ENCODE measurements around the gene LRRN2. TPM values are rescaled to one million over a fixed set of nuclear protein-coding genes. Genes with fewer than 3 reads are reported as not detected.

The LRRN2 gene
- 5.9 TPM for polyA plus RNA-seq
- long read RNA-seq, donor 1, full-length matches to known transcripts, result 5 of 5 reads
- long read RNA-seq, donor 1, partial matches to known transcripts, result 0 of 5 reads
- long read RNA-seq, donor 1, other reads (novel, unspliced or antisense), result 0 of 5 reads
- long read RNA-seq, donor 2, full-length matches to known transcripts, result 2 of 2 reads
- long read RNA-seq, donor 2, partial matches to known transcripts, result 0 of 2 reads
- long read RNA-seq, donor 2, other reads (novel, unspliced or antisense), result 0 of 2 reads
- long read RNA-seq, donor 3, result 0 reads
- long read RNA-seq, donor 4, result 0 reads
- long read RNA-seq, donor 5, full-length matches to known transcripts, result 4 of 4 reads
- long read RNA-seq, donor 5, partial matches to known transcripts, result 0 of 4 reads
- long read RNA-seq, donor 5, other reads (novel, unspliced or antisense), result 0 of 4 reads
- long read RNA-seq, donor 6, full-length matches to known transcripts, result 4 of 4 reads
- long read RNA-seq, donor 6, partial matches to known transcripts, result 0 of 4 reads
- long read RNA-seq, donor 6, other reads (novel, unspliced or antisense), result 0 of 4 reads
- long read RNA-seq, donor 7, full-length matches to known transcripts, result 2 of 2 reads
- long read RNA-seq, donor 7, partial matches to known transcripts, result 0 of 2 reads
- long read RNA-seq, donor 7, other reads (novel, unspliced or antisense), result 0 of 2 reads
- long read RNA-seq, donor 8, full-length matches to known transcripts, result 6 of 6 reads
- long read RNA-seq, donor 8, partial matches to known transcripts, result 0 of 6 reads
- long read RNA-seq, donor 8, other reads (novel, unspliced or antisense), result 0 of 6 reads
- long read RNA-seq, donor 9, full-length matches to known transcripts, result 8 of 8 reads
- long read RNA-seq, donor 9, partial matches to known transcripts, result 0 of 8 reads
- long read RNA-seq, donor 9, other reads (novel, unspliced or antisense), result 0 of 8 reads
- long read RNA-seq, donor 10, full-length matches to known transcripts, result 5 of 5 reads
- long read RNA-seq, donor 10, partial matches to known transcripts, result 0 of 5 reads
- long read RNA-seq, donor 10, other reads (novel, unspliced or antisense), result 0 of 5 reads
- long read RNA-seq, donor 11, full-length matches to known transcripts, result 3 of 3 reads
- long read RNA-seq, donor 11, partial matches to known transcripts, result 0 of 3 reads
- long read RNA-seq, donor 11, other reads (novel, unspliced or antisense), result 0 of 3 reads

GRCh38 chr1:204685236-204686006 is at the start of gene LRRN2:
Gene LRRN2, minus strand, starts transcription at chr1:204685738. Its CDS starts 65,746 bp downstream, at chr1:204619992.
- peaks cover 52% of the 10 kb centered on the region for H3K27me3 ChIP-seq (ENCODE audit: control insufficient read depth, insufficient read depth, low read length)
- WGBS (ENCODE audit: insufficient coverage, low lambda C conversion rate), result no CpG with 5 or more reads among the region's 84 CpGs
- no peaks in the 10 kb centered on the region for H3K36me3 ChIP-seq (ENCODE audit: control insufficient read depth, insufficient read depth, low read length)
- H3K9me3 ChIP-seq (ENCODE audit: control insufficient read depth, low read depth, low read length), result peaks cover 4% of the 10 kb centered on the region
- peak in 1 of 2 donors; percentile 30 for DNase-seq
- peak within 1 kb of the TSS; percentile 43 for H3K4me3 ChIP-seq (ENCODE audit: low read length)
- H3K27ac ChIP-seq (ENCODE audit: low read length), result peak within 1 kb of the TSS; percentile 29
- H3K4me1 ChIP-seq (ENCODE audit: control insufficient read depth, insufficient read depth, low read length), result no peaks in the 10 kb centered on the region

DNA sequence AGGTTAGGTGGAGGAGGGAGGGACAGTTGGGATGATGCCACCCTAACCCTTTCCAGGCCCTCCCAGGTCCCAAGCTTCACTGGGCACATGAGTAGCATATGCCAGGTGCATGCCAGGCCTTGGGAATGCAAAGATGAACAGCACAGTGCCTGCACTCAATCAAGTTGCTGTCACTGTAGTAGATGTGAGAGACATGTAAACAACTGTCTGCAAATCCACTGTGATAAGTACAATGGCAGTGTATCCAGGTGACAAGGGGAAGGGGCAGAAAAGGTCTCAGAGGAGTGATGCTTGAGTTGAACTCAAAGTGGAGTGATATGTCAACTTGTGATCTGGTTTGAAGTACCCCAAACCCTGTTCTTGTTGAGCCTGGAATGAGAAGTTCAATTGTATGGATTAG is 49.5 kb upstream of the LRRN2 start:
- Histone ChIP-seq H3K36me3 (ENCODE audit: control insufficient read depth, insufficient read depth, low read length) (no peaks in the 10 kb centered on the region), H3K4me3 (ENCODE audit: low read length) (no peak overlapping the region), H3K9me3 (ENCODE audit: control insufficient read depth, low read depth, low read length) (no peaks in the 10 kb centered on the region), H3K4me1 (ENCODE audit: control insufficient read depth, insufficient read depth, low read length) (no peaks in the 10 kb centered on the region), H3K27ac (ENCODE audit: low read length) (no peak overlapping the region), H3K27me3 (ENCODE audit: control insufficient read depth, insufficient read depth, low read length) (peaks cover 18% of the 10 kb centered on the region)
- DNase-seq, result no peak

- Histone ChIP-seq H3K27me3 (ENCODE audit: control insufficient read depth, insufficient read depth, low read length) (peaks cover 18% of the 10 kb centered on the region), H3K4me3 (ENCODE audit: low read length) (no peak overlapping the region), H3K9me3 (ENCODE audit: control insufficient read depth, low read depth, low read length) (no peaks in the 10 kb centered on the region), H3K36me3 (ENCODE audit: control insufficient read depth, insufficient read depth, low read length) (no peaks in the 10 kb centered on the region), H3K4me1 (ENCODE audit: control insufficient read depth, insufficient read depth, low read length) (no peaks in the 10 kb centered on the region), H3K27ac (ENCODE audit: low read length) (no peak overlapping the region)
- DNase-seq, result no peak
- WGBS (ENCODE audit: insufficient coverage, low lambda C conversion rate), result no CpG with 5 or more reads among the region's 12 CpGs
Measured at GRCh38 chr1:204733869-204734596, 48.5 kb upstream of the LRRN2 start.

- Histone ChIP-seq H3K4me3 (ENCODE audit: low read length) (no peak overlapping the region), H3K4me1 (ENCODE audit: control insufficient read depth, insufficient read depth, low read length) (peaks cover under 1% of the 10 kb centered on the region), H3K27me3 (ENCODE audit: control insufficient read depth, insufficient read depth, low read length) (peaks cover 18% of the 10 kb centered on the region), H3K27ac (ENCODE audit: low read length) (no peak overlapping the region), H3K9me3 (ENCODE audit: control insufficient read depth, low read depth, low read length) (no peaks in the 10 kb centered on the region), H3K36me3 (ENCODE audit: control insufficient read depth, insufficient read depth, low read length) (no peaks in the 10 kb centered on the region)
- no peak for DNase-seq
- no CpG with 5 or more reads among the region's 4 CpGs for WGBS (ENCODE audit: insufficient coverage, low lambda C conversion rate)
Measured at GRCh38 chr1:204733289-204733688, 47.8 kb upstream of the LRRN2 start.

DNA sequence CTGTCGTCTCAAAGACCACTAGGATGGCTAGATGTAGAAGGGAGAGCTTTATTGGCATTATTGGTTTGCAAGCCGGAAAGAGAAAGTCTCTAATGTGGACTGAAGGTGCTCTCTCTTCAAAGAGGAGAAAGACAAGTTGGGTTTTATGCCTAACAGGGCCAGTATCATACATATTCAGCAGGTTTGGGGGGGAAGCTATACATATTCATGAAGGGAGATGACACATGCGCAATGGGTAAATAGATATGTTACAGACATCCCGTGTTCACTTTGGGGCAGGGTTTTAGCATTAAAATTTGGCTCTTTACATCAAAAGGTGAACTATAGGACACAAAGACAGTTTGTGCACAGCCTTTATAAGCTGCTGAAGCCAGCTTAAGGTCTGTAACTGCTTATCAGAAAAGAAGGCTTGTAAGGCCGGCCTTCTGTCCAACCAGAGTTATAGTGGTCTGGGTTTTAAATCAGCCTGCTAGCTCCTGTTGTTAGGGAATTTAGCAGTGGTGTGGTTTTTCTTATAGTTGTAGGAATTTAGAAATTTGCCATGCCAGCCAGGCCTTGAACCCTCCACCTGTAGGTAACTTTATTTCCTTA is 46.5 kb upstream of the LRRN2 start:
- Histone ChIP-seq H3K4me1 (ENCODE audit: control insufficient read depth, insufficient read depth, low read length) (peaks cover 6% of the 10 kb centered on the region), H3K4me3 (ENCODE audit: low read length) (no peak overlapping the region), H3K36me3 (ENCODE audit: control insufficient read depth, insufficient read depth, low read length) (no peaks in the 10 kb centered on the region), H3K27ac (ENCODE audit: low read length) (no peak overlapping the region), H3K27me3 (ENCODE audit: control insufficient read depth, insufficient read depth, low read length) (peaks cover 18% of the 10 kb centered on the region), H3K9me3 (ENCODE audit: control insufficient read depth, low read depth, low read length) (no peaks in the 10 kb centered on the region)
- WGBS (ENCODE audit: insufficient coverage, low lambda C conversion rate), result no CpG with 5 or more reads among the region's 5 CpGs
- no peak for DNase-seq

DNA sequence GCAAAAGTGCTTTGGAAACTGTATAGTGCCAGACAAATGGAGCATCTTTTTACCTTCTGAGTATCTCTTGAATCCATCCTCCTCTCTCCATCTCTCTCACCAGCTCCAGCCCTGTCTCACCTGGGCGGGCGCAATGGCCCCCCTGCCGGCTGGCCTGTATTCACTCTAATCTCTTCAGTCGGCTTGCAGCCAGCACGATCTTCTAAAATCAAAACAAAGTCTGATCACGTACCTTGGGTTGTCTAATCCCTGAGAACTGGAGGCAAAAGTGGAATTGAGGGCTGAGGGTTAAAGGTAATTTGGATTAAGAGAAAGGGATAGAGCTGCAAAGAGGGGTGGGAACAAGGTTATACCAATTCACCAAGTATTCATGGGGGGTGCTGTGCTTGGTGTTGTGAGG is 46.0 kb upstream of the LRRN2 start:
- DNase-seq, result no peak
- Histone ChIP-seq H3K27ac (ENCODE audit: low read length) (no peak overlapping the region), H3K27me3 (ENCODE audit: control insufficient read depth, insufficient read depth, low read length) (peaks cover 18% of the 10 kb centered on the region), H3K4me3 (ENCODE audit: low read length) (no peak overlapping the region), H3K36me3 (ENCODE audit: control insufficient read depth, insufficient read depth, low read length) (no peaks in the 10 kb centered on the region), H3K4me1 (ENCODE audit: control insufficient read depth, insufficient read depth, low read length) (peaks cover 7% of the 10 kb centered on the region), H3K9me3 (ENCODE audit: control insufficient read depth, low read depth, low read length) (no peaks in the 10 kb centered on the region)
- no CpG with 5 or more reads among the region's 6 CpGs for WGBS (ENCODE audit: insufficient coverage, low lambda C conversion rate)

DNA sequence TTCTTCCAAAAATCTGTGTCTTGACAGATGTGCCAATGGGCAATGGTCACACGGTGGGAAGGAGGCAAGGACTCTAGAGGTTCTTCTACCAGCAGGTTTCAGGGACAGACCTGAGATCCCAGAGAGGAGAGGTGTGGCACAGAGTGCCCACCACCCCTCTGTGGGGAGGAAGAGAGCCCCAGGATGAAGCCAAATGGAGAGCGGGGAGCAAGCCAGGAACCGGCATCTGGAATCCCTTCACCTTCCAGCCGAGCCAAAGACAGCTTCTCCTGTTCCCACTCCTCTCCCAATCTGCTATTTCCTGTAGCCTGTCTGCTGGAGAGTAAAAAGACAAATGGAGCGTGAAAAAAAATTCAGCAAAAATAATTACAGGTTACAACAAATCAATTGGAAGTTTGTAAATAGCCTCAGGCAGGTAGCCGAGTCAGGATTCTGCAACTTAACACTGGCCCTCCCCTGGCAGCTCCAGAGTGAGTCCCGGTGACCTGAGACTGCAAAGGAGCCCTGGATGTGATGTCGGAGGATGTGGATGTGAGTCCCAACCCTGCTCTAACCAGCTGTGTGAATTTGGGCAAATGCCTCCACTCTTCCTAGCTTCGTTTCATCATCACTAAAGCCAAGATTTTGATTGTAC is 45.4 kb upstream of the LRRN2 start:
- no peak overlapping the region for H3K4me3 ChIP-seq (ENCODE audit: low read length)
- DNase-seq, result no peak
- no peaks in the 10 kb centered on the region for H3K9me3 ChIP-seq (ENCODE audit: control insufficient read depth, low read depth, low read length)
- H3K27ac ChIP-seq (ENCODE audit: low read length), result no peak overlapping the region
- H3K27me3 ChIP-seq (ENCODE audit: control insufficient read depth, insufficient read depth, low read length), result peaks cover 18% of the 10 kb centered on the region
- peaks cover 12% of the 10 kb centered on the region for H3K4me1 ChIP-seq (ENCODE audit: control insufficient read depth, insufficient read depth, low read length)
- WGBS (ENCODE audit: insufficient coverage, low lambda C conversion rate), result 100% methylated on average over 1 of the region's 9 CpGs
- no peaks in the 10 kb centered on the region for H3K36me3 ChIP-seq (ENCODE audit: control insufficient read depth, insufficient read depth, low read length)

- Histone ChIP-seq H3K9me3 (ENCODE audit: control insufficient read depth, low read depth, low read length) (no peaks in the 10 kb centered on the region), H3K27ac (ENCODE audit: low read length) (no peak overlapping the region), H3K4me3 (ENCODE audit: low read length) (no peak overlapping the region), H3K27me3 (ENCODE audit: control insufficient read depth, insufficient read depth, low read length) (peaks cover 18% of the 10 kb centered on the region), H3K36me3 (ENCODE audit: control insufficient read depth, insufficient read depth, low read length) (no peaks in the 10 kb centered on the region), H3K4me1 (ENCODE audit: control insufficient read depth, insufficient read depth, low read length) (peaks cover 17% of the 10 kb centered on the region)
- WGBS (ENCODE audit: insufficient coverage, low lambda C conversion rate), result no CpG with 5 or more reads among the region's 7 CpGs
- DNase-seq, result no peak
Measured at GRCh38 chr1:204729516-204729915, 44.0 kb upstream of the LRRN2 start.

GRCh38 chr1:204728456-204728855 is 42.9 kb upstream of the LRRN2 start:
- no peak overlapping the region for H3K27ac ChIP-seq (ENCODE audit: low read length)
- DNase-seq, result peak in 1 of 2 donors; percentile 32
- peaks cover 10% of the 10 kb centered on the region for H3K27me3 ChIP-seq (ENCODE audit: control insufficient read depth, insufficient read depth, low read length)
- H3K9me3 ChIP-seq (ENCODE audit: control insufficient read depth, low read depth, low read length), result no peaks in the 10 kb centered on the region
- no peak overlapping the region for H3K4me3 ChIP-seq (ENCODE audit: low read length)
- no CpG with 5 or more reads among the region's 3 CpGs for WGBS (ENCODE audit: insufficient coverage, low lambda C conversion rate)
- H3K4me1 ChIP-seq (ENCODE audit: control insufficient read depth, insufficient read depth, low read length), result peaks cover 17% of the 10 kb centered on the region
- no peaks in the 10 kb centered on the region for H3K36me3 ChIP-seq (ENCODE audit: control insufficient read depth, insufficient read depth, low read length)
